Hematopoietic multipotent progenitor cell treated with erythropoietin and hydrocortisone succinate and interleukin-3 and kit ligand, for 8 days (in vitro differentiated cells): ENCODE data around the gene KIR2DL3.
"Not testable (repeated sequence)": the region's sequence is repeated elsewhere in the genome, so short reads cannot be mapped to it uniquely, and the experiment has no call there.

Experiments used
- DNase-seq: peaks from one replicate; pipeline ENCODE4 v3.0.0-alpha.2; 2015

KIR2DL3 gene

DNA sequence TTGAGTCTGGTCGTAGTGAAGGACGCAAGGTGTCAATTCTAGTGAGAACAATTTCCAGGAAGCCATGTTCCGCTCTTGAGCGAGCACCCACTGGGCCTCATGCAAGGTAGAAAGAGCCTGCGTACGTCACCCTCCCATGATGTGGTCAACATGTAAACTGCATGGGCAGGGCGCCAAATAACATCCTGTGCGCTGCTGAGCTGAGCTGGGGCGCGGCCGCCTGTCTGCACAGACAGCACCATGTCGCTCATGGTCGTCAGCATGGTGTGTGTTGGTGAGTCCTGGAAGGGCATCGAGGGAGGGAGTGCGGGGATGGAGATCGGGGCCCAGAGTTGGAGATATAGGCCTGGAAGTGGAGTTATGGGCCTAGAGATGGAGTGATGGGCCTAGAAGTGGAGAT lies at the start of gene KIR2DL3:
TSS of gene KIR2DL3 (plus strand) at position 208 of the 400 bp plus-strand sequence. CDS start at position 241, 33 bp downstream.
- DNase-seq = not testable (repeated sequence)

GRCh38 chr19:54691582-54692297 lies 46.6 kb upstream of the KIR2DL3 start:
- DNase-seq = no peak

GRCh38 chr19:54692298-54692615 lies 46.1 kb upstream of the KIR2DL3 start:
- no peak for DNase-seq

DNA sequence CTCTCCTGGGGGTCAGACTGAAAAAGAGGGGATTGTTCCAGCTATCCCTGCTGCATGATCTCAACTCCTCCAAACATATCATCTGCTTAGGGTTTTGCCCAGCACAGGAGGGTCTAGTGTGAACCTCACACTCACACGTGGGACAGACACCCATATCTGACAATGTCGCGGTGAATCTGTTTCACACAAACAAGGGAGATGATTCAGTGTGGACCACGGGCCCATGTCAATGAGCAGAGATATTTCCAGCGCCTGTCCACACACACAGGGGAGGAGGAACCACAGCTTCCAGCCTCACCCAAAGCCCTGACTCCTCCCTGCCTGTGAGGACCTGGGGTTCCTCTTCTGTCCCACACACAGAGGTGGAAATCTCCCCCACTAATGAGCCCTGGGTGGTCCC lies 43.7 kb upstream of the KIR2DL3 start:
- no peak for DNase-seq

GRCh38 chr19:54696117-54696548 lies 42.2 kb upstream of the KIR2DL3 start:
- DNase-seq = peak; percentile 63

GRCh38 chr19:54696766-54697165 lies 41.5 kb upstream of the KIR2DL3 start:
- DNase-seq = no peak

- DNase-seq = not testable (repeated sequence)
These were observed 40.6 kb upstream of the KIR2DL3 start for GRCh38 chr19:54697716-54698115.

DNA sequence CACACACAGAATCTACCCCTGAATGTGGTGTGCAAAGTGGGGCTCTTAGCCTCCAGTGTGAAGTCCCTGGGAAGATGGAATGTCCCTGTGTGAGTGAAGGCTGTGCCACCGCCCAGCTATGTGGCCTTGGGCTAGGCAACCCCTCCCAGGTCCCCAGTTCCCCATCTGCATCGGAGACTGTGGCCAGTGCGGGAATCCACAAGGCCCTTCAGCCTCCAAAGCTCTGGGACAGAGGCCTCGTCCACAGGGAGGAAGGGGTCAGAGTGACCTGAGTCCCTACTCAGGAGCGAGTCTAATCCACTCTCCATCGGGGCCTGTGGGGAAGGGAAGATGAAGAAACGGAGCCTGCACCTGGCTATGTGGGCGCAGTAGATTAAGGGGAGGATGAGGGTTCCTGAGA lies 33.4 kb upstream of the KIR2DL3 start:
- no peak for DNase-seq

DNA sequence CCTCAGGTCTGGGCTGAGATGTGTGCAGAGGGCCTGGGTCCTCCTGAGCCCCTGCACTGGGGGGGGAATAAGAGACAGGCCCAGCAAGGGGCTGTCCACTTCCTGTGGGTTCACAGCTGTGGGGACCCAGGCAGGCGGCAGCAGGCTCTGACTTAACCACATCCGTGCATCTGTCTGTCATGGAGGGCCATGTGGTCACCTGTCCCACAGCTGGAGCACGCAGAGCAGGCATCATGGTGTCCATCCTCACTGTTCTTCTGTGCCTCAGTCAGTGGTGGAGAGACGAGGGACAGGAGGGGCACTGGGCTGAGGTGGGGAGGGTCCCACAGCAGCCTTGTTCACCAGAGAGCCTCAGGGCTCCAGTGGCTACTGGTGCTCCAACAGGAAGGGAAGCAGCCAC lies 30.4 kb upstream of the KIR2DL3 start:
- DNase-seq = no peak

GRCh38 chr19:54708781-54709180 lies 29.5 kb upstream of the KIR2DL3 start:
- no peak for DNase-seq

- no peak for DNase-seq
These were observed 28.9 kb upstream of the KIR2DL3 start for GRCh38 chr19:54709212-54709948.

DNA sequence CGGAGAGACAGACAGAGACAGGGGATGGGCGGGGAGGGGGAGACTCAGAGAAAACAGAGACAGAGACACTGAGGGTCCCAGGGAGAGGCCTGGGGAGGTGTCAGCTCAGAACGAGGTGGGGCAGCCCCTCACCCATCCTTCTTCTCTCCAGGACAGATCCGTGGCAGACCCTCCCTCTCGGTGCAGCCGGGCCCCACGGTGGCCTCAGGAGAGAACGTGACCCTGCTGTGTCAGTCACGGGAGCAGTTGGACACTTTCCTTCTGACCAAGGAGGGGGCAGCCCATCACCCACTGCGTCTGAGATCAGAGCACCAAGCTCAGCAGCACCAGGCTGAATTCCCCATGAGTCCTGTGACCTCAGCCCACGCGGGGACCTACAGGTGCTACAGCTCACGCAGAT lies 28.4 kb upstream of the KIR2DL3 start:
- DNase-seq = not testable (repeated sequence)

DNA sequence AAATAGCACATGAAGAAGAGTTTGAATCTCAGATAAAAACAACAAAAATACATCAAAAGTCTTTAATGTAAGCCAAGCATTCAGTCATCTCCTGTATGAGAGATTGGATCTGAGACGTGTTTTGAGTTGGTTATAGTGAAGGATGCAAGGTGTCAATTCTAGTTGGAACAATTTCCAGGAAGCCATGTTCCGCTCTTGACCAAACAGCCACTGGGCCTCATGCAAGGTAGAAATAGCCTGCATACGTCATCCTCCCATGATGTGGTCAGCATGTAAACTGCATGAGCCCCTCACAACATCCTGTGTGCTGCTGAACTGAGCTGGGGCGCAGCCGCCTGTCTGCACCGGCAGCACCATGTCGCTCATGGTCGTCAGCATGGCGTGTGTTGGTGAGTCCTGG lies 14.2 kb upstream of the KIR2DL3 start, which contains the start of gene KIR3DL3:
TSS of gene KIR3DL3 (plus strand) at position 301 of the 400 bp plus-strand sequence. CDS start at position 356, 55 bp downstream.
- DNase-seq = no peak

GRCh38 chr19:54724644-54725043 lies 13.7 kb upstream of the KIR2DL3 start:
- DNase-seq = no peak

- DNase-seq = no peak
These were observed 13.0 kb upstream of the KIR2DL3 start for GRCh38 chr19:54725321-54725720.

GRCh38 chr19:54727562-54727961 lies 10.8 kb upstream of the KIR2DL3 start:
- no peak for DNase-seq

DNA sequence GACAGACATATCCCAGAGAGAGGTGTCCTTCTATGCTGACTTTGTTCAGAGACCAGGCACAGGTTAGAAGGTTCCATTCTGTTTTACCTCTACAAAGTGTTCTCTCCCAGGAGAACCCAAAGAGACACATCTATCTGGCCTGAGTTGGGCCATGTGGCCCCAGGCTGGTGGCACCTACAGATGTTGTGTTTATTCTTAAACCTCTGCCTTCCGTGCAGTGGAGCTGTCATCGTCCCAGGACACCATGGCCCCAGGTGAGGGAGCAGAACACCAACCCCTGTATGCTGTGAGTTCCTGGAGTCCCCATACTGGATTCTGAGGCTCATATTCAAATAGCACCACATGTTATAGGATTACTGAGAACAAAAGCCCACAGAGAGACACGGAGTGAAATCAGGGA lies 10.1 kb upstream of the KIR2DL3 start:
- DNase-seq = no peak

DNA sequence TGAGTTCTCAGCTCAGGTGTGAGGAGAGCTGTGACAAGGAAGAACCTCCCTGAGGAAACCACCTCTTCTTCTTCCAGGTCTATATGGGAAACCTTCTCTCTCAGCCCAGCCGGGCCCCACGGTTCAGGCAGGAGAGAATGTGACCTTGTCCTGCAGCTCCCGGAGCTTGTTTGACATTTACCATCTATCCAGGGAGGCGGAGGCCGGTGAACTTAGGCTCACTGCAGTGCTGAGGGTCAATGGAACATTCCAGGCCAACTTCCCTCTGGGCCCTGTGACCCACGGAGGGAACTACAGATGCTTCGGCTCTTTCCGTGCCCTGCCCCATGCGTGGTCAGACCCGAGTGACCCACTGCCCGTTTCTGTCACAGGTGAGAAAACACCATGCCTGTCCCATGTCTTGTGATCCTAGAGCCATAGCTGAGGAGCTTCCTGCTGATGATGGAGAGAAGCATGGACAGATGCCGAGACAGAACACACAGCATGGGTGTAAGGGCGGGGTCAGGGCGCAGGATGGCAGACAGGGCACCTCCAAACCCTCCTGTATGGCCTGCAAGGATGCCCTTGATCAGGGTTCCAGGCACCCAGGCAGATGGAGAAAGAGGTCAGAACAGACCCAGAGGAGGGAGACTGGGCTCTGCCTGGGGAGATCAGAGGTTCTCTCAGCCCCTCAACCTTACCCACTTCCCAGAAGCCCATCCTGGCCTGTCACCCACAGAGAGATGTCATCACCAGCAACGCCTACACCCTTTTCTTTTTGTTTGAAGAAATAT lies 8.7 kb upstream of the KIR2DL3 start:
- no peak for DNase-seq

DNA sequence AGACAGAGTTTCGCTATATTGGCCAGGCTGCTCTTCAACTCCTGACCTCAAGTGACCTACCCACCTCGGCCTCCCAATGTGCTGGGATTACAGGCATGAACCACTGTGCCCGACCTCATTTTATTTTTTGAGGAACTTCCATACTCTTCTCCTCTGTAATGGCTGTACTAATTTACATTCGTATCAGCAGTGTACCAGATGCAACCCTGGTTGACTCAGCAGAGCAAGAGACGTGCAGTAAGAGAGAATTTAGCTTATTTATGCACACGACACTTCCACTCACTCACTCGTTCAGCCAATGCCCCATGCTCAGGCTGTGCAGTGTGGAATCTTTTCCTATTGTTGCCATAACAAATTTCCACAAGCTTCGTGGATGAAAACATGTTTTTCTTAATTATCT lies 7.1 kb upstream of the KIR2DL3 start:
- no peak for DNase-seq

GRCh38 chr19:54738715-54739114 lies 402 bp downstream of the KIR2DL3 start:
- no peak for DNase-seq

- no peak for DNase-seq
These were observed 1.5 kb downstream of the KIR2DL3 start for GRCh38 chr19:54739587-54740497.

DNA sequence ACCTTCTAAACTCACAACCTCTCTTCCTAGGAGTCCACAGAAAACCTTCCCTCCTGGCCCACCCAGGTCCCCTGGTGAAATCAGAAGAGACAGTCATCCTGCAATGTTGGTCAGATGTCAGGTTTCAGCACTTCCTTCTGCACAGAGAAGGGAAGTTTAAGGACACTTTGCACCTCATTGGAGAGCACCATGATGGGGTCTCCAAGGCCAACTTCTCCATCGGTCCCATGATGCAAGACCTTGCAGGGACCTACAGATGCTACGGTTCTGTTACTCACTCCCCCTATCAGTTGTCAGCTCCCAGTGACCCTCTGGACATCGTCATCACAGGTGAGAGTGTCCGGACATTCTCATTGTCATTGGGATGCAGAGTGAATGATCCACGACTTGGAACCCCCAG lies 3.6 kb downstream of the KIR2DL3 start:
- DNase-seq = not testable (repeated sequence)
